ENCODE results near the gene FLOT2.
A peak's percentile ranks its signal among the peaks of the same experiment; 100 is the strongest.
"Not testable (repeated sequence)": the region's sequence is repeated elsewhere in the genome, so short reads cannot be mapped to it uniquely, and the experiment has no call there.

FLOT2 gene

GRCh38 chr17:28867276-28867675 is 30.3 kb downstream of the FLOT2 start:
- no peak for DNase-seq

GRCh38 chr17:28865946-28866752 is 31.4 kb downstream of the FLOT2 start:
- DNase-seq = no peak

- no peak for DNase-seq
These were observed 32.3 kb downstream of the FLOT2 start for GRCh38 chr17:28864991-28865849.

GRCh38 chr17:28863953-28864352 is 33.6 kb downstream of the FLOT2 start:
- no peak for DNase-seq

DNA sequence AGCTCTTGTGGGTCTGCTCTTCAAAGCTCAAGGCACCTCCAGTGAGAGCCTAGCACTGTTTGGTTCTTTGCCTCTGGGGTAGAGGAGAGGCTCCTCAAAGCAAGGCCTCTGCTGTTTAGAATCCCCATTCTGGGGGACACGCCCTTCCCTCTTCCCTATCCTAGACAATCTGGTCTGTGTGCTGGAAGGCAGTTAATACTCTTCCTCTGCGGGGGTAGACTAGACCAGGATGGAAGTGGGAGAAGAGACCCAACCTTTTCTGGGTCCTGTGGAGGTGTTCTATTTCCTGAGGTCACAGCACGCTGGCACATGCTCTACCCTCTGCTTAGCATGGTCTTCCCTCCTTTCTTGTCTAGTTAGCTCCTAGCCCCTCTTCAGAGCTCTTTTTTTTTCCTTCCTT is 35.0 kb downstream of the FLOT2 start:
- DNase-seq = no peak

GRCh38 chr17:28861393-28862203 is 35.9 kb downstream of the FLOT2 start:
- DNase-seq = no peak

DNA sequence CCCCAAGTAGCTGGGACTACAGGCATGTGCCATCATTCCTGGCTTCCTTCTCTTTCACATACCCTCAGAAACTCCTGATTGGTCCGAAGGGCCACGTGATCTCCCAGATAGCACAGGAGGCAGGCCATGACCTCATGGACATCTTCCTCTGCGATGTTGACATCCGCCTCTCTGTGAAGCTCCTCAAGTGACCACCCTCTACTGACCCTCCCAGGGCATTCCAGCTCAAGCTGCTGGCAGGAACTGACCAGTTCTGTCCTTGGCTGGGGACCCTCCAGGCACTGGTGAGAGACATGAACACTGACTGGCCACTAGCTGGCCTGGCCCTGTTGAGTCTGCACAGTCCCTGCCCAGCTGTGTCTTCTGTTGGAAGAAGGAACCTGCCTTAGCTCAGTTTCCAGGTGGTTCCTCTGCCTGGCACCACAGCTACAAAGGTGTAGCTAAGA is 37.1 kb downstream of the FLOT2 start:
- no peak for DNase-seq

DNA sequence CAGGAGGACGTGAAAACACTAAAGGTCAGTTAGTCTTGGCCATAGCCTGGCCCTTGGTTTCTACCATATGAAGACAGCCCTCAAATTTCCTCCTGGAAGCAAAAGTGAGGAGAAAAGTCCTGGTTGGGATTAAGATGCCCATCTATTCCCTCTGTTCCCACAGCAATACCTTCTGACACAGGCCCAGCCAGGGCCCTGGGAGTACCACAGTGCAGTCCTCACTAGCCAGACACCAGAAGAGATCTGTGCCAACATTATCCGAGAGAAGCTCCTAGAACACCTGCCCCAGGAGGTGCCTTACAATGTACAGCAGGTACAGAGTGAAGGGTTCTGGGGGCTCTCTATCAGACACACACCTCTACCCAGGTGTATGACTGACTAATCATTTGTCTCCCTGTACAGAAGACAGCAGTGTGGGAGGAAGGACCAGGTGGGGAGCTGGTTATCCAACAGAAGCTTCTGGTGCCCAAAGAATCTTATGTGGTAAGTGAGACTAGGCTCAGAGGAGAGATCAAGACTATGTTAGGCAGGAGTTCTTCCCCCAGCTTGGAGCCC is 38.7 kb downstream of the FLOT2 start:
- no peak for DNase-seq

DNA sequence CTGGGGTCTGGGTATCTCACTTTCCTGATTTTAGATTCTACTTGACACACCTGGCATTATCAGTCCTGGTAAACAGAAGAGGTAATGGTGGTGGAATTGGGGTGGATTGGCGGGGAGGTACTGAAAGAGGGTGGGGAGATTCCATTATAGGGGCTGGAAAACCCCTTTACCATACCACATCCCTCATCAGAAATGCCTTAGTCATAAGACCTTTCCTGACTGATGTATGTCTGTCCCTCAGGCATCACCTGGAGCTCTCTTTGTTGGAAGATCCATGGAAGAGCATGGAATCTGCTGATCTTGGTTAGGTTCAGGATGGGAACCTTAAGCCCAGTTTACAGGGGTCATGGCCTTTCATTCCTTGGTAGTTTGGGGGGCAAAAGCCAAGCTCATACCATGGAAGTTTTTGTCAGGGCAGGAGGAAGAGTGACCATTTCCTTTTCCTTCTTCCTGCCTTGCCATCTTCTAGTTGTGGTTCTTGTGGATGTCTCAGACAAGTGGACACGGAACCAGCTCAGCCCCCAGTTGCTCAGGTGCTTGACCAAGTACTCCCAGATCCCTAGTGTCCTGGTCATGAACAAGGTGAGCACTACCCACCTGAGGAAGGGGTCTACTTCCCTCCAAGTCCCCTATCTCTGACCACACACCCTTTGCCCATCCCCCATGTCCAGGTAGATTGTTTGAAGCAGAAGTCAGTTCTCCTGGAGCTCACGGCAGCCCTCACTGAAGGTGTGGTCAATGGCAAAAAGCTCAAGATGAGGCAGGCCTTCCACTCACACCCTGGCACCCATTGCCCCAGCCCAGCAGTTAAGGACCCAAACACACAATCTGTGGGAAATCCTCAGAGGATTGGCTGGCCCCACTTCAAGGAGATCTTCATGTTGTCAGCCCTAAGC is 39.4 kb downstream of the FLOT2 start:
- no peak for DNase-seq

GRCh38 chr17:28856028-28856574 is 41.4 kb downstream of the FLOT2 start:
- no peak for DNase-seq

DNA sequence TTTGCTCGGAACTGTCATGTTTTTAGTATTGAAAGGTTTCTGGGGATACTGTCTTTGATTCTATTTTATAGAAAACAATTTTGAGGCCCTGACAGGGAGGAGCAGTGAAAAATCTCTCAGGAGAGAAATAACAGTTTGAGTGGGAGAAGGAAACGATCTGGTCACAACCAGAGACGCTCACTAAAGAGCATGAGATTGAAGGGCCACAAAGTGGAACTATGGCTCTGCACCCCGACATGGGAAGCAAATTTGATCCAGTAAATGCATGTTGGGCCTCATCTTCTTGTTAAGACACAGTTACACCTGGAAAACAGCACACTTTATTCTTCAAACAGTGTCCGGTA is 42.2 kb downstream of the FLOT2 start:
- no peak for DNase-seq

DNA sequence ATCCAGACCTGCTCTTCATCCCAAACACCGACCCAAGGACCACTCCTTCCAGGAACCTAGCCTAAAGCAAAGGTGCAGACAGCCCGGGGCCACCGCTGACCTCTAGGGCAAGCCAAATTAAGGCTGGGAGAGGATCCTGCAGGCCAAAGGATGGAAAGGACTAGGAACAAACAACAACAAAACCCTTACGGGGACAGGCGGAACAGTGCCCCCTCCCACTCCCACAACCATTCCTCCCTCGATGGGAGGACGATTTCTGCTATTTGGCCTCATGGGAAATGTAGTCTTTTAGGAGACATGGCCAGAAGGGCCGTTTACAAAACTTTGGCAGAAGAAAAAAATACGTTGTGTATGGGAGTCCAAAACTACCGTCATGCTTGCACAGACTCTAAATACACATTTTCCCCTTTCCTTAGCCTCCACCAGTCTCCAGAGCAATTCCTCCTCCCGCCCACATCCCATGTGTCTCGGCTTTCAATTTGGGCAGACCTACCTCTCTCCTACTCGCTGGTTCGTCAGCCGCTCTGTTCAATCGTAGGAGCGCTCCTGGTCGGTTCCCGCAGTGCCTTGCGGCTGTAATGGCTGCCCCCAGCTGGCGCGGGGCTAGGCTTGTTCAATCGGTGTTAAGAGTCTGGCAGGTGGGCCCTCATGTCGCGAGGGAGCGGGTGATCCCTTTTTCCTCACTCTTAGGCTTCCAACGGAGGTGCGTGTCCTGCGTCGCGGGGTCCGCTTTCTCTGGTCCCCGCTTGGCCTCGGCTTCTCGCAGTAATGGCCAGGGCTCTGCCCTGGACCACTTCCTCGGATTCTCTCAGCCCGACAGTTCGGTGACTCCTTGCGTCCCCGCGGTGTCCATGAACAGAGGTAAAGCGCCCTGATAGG is 42.8 kb downstream of the FLOT2 start, which contains the start of gene ERAL1:
Gene ERAL1, plus strand, starts transcription at position 560 of the 879 bp plus-strand sequence. Its CDS starts 19 bp downstream, at position 579.
- DNase-seq = peak; percentile 79

- no peak for DNase-seq
These were observed 44.2 kb downstream of the FLOT2 start for GRCh38 chr17:28853295-28853694.

GRCh38 chr17:28849281-28849680 is 48.3 kb downstream of the FLOT2 start:
- no peak for DNase-seq

DNA sequence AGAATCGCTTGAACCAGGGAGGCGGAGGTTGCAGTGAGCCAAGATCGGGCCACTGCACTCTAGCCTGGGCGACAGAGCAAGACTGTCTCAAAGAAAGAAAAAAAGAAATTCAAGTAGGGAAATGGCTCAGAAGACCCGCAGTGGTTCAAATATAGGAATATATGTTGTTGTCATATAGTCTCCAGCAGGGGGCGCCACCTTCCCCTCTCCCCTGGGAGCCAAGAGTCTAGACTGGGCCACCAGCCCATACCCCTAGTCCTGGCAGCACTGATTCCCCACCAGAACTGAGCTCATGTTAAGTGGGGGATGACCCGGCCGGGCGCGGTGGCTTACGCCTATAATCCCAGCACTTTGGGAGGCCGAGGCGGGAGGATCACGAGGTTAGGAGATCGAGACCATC is 48.9 kb downstream of the FLOT2 start:
- peak; percentile 77 for DNase-seq

GRCh38 chr17:28846699-28847098 is 50.8 kb downstream of the FLOT2 start:
- DNase-seq = not testable (repeated sequence)

GRCh38 chr17:28846231-28846630 is 51.3 kb downstream of the FLOT2 start:
- no peak for DNase-seq

GRCh38 chr17:28843816-28844148 is 53.8 kb downstream of the FLOT2 start:
- no peak for DNase-seq

DNA sequence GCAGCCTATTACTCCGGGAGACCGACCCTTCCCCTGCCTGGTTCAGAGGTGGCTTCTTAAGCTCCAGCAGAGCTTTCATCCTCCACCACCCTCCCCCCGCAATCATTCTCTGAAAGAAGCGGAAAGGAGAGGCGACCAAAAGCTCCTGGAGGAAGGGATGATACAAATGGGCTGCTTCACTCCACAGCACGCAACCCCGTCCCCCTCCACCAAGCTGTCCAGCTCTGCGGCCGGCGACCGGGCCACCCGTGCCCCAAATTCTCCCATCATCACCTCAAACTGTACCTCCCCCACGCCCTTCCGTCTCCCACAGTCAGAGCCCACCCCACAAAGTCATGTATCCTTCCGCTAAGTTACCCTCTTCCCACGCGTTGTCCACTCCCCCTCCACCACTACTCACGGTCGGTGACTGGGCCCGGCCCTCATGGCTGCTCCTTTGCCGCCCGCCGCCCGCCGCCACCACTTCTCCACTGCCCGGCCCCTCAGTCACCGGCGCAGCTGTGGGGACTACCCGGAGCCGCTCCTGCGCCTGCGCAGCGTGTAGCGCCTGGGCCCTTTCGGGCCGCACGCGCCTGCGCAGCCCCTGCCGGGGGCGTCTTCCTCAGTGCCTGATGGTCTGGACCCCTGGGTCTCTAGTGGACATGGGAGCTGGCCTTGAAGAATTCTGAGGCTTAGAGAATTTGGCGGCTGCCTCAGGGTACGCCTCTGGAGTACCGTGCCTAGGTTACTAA is 55.1 kb downstream of the FLOT2 start, which contains the start of gene FAM222B:
Gene FAM222B, minus strand, starts transcription at position 509 of the 731 bp plus-strand sequence. CDS start 76,123 bp downstream, outside the sequence.
- DNase-seq = peak; percentile 88

DNA sequence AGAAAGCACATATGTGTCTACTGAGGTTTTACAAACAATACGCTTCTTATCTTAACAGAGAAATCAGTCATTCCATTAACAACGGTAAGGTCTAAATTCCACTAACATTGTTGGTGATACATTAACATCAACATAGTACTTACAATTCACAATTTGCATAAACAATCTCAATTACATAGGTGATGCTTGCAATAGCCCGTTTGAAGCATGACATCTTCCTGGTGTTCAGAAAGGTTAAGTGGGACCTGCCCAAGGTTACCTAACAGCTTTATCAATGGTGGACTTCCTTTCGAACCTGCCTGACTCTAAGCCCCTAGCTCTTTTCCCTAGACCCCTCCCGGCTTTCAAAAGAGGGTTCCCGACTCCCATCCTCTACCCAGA is 55.6 kb downstream of the FLOT2 start:
- DNase-seq = no peak
